Chondrocyte (in vitro differentiated cells): Measurements from ENCODE around the gene NFKBIE. TPM values are rescaled to one million over a fixed set of nuclear protein-coding genes. Genes with fewer than 3 reads are reported as not detected.

Experiments used
- DNase-seq: peaks from one replicate; pipeline ENCODE4 v3.0.0; 2021; ENCODE audit warnings: mixed read lengths, low spot score
- H3K27ac Mint-ChIP-seq: one replicate; pipeline ENCODE4 v1.8.0; 2021; ENCODE audit warnings: mild to moderate bottlenecking, moderate library complexity, mixed read lengths; ENCODE audit not compliant: unreplicated experiment
- H3K27me3 Mint-ChIP-seq: 2 replicates; pipeline ENCODE4 v1.8.0; 2021; ENCODE audit warnings: low read depth, mixed read lengths
- H3K36me3 Mint-ChIP-seq: 2 replicates; pipeline ENCODE4 v1.8.0; 2021; ENCODE audit warnings: low read depth, mixed read lengths
- H3K4me1 Mint-ChIP-seq: 2 replicates; pipeline ENCODE4 v1.8.0; 2021; ENCODE audit warnings: low read depth, mild to moderate bottlenecking, mixed read lengths
- H3K4me3 Mint-ChIP-seq: one replicate; pipeline ENCODE4 v1.8.0; 2021; ENCODE audit warnings: mild to moderate bottlenecking, moderate library complexity, mixed read lengths; ENCODE audit not compliant: unreplicated experiment
- H3K9me3 Mint-ChIP-seq: 2 replicates; pipeline ENCODE4 v1.8.0; 2021; ENCODE audit warnings: low read depth, mixed read lengths
- total RNA-seq: library from RNA; stranded (reverse); gene quantifications from 3 replicates; pipeline ENCODE4 v1.2.1, GENCODE V29; 2021
- TF ChIP-seq, protein P1 (sequence below): fragments of 200-600 bp; sonication (generic); IDR thresholded peaks from 2 replicates; pipeline ENCODE4 v1.5.0; 2021; ENCODE audit warnings: antibody characterized with exemption, mild to moderate bottlenecking, moderate library complexity

Gene NFKBIE
- total RNA-seq, 1 donor from 2014 or later, result 6.2 TPM

DNA sequence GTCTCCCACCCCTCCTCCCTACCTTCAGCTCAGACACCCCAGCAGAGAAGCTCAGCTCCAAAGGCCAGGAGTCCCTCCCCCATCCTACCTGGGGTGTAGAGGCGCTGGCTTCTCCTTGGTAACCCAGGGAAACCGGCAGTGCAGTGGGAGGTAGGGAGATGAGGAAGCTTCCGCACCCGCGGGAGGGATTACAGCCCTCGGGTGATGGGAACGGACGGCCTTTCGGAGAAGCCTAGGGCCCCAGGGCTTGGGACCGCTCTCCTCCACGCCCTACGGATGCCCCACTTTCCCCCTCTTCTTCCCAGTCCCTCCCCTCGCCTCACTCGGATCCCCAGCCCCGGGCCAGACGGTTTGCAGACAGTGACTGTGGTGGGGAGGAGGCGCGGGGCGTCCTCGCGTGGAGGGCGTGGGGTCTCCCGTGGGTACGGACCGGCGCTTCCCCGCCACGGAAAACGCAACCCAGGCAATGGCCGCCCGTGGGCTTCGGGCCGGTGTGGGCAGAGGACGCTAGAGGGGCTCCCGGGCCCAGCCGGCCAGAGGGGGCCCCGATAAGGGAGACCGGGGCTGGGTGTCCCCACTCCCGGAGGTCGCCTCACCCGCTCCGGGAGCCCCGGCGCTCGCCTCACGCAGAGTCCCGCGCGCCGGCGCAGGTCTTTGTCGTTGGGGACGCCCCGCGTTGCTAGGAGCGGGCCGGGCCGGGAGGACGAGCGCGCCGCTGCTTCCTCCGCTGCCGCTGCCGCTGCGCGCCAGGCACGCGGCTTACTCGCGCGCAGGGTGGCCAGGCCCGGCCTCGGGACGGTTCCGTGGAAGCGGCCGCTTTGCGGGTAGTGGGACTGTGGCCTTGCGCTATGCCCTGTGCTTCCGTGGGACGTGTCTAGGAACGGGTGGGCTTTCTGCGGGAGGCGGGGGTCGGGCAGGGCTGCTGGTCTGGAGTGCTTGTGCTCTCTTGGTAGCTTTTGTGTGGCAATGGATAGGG, 32.0 kb upstream of the NFKBIE start:
- TF ChIP-seq, protein P1, sequence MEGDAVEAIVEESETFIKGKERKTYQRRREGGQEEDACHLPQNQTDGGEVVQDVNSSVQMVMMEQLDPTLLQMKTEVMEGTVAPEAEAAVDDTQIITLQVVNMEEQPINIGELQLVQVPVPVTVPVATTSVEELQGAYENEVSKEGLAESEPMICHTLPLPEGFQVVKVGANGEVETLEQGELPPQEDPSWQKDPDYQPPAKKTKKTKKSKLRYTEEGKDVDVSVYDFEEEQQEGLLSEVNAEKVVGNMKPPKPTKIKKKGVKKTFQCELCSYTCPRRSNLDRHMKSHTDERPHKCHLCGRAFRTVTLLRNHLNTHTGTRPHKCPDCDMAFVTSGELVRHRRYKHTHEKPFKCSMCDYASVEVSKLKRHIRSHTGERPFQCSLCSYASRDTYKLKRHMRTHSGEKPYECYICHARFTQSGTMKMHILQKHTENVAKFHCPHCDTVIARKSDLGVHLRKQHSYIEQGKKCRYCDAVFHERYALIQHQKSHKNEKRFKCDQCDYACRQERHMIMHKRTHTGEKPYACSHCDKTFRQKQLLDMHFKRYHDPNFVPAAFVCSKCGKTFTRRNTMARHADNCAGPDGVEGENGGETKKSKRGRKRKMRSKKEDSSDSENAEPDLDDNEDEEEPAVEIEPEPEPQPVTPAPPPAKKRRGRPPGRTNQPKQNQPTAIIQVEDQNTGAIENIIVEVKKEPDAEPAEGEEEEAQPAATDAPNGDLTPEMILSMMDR, result no peak
- H3K4me3 Mint-ChIP-seq, result peak overlapping the region; percentile 62
- peaks cover 22% of the 10 kb centered on the region for H3K36me3 Mint-ChIP-seq
- H3K4me1 Mint-ChIP-seq, result peaks cover 6% of the 10 kb centered on the region
- H3K27ac Mint-ChIP-seq, result no peak overlapping the region
- no peak for DNase-seq
- H3K9me3 Mint-ChIP-seq, result no peaks in the 10 kb centered on the region
- H3K27me3 Mint-ChIP-seq, result peaks cover 45% of the 10 kb centered on the region

DNA sequence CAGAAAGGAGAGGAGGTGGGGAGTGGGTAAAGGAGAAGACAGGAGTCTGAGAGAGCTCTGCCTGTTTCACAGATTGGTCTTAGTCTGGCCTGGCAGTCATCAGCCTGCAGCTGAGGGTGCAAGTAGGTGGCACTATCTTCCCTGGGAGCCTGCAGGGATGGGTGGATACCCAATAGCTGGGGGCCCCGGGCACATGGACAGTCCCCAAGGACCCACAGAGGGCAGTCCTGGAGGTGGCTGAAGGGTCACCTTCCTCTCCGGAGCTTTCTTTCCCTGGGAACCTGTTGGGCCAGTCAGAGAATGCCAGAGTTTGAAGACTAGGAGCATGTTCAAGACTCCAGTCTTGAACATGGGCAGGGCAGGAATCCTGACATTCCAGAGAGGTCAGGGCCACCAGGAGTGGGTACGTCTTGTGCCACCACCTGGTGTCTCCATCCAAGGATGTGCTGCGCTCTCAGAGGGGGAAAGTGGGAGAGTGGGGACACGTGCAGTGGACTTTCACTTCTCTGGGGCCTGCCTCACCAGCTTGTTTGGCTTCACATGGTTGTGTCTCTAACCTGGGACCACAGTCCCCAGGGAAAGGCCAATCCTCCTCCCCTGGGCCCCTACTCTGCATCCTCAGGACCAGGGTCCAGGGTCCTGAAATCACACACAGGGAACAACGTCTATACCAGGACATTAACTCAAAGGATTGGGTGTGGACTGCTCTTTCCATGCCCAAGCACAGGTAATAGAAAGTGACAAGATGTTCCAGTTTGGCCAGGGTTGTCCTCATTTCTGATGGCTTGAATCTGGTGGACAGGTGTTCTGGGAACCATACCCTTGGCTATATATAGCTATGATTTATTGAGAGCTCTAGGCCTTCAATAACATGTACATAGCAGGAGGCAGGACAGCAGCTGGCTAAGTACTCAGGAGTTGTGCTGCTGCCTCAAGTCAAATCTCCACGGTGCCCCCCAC, 29.8 kb upstream of the NFKBIE start:
- H3K4me3 Mint-ChIP-seq, result no peak overlapping the region
- TF ChIP-seq, protein P1, result no peak
- H3K27me3 Mint-ChIP-seq, result peaks cover 63% of the 10 kb centered on the region
- H3K9me3 Mint-ChIP-seq, result no peaks in the 10 kb centered on the region
- peaks cover 3% of the 10 kb centered on the region for H3K36me3 Mint-ChIP-seq
- H3K27ac Mint-ChIP-seq, result no peak overlapping the region
- peaks cover 6% of the 10 kb centered on the region for H3K4me1 Mint-ChIP-seq
- DNase-seq, result no peak

DNA sequence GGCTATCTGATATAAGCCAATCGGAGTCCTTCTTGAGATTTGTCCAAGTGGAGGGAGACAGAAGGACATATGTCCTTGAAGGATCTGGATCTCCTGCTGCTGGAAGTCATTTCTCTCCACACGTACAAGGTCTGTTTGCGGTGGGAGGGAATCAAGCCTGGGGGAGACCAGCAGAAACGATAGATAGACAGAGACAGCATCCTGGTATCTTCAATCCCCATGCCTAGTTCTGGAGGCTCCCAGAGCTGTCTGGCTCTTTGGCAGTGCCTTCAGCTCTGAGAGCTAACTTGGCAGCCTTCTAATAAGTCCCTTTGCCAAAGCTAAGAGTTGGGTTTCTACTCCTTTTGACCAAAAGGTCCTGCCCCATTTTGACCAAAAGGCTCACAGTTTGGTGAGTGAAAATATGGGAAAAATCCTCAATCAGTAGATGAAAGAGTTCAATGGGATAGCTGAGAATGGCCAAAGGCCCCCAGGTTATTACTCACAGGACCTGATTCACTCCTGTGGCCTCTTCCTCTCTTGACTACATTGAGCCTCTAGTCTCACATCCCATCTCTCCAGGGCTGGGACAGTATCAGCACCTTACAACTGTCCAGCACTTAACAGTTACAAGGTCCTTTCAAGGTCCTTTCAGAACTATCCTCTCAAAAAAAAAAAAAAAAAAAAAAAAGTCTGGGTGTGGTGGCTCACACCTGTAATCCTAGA, 27.5 kb upstream of the NFKBIE start:
- TF ChIP-seq, protein P1, result no peak
- no peak for DNase-seq
- peaks cover 1% of the 10 kb centered on the region for H3K36me3 Mint-ChIP-seq
- H3K4me1 Mint-ChIP-seq, result peaks cover 2% of the 10 kb centered on the region
- no peaks in the 10 kb centered on the region for H3K9me3 Mint-ChIP-seq
- H3K4me3 Mint-ChIP-seq, result no peak overlapping the region
- H3K27me3 Mint-ChIP-seq, result peaks cover 68% of the 10 kb centered on the region
- H3K27ac Mint-ChIP-seq, result no peak overlapping the region

DNA sequence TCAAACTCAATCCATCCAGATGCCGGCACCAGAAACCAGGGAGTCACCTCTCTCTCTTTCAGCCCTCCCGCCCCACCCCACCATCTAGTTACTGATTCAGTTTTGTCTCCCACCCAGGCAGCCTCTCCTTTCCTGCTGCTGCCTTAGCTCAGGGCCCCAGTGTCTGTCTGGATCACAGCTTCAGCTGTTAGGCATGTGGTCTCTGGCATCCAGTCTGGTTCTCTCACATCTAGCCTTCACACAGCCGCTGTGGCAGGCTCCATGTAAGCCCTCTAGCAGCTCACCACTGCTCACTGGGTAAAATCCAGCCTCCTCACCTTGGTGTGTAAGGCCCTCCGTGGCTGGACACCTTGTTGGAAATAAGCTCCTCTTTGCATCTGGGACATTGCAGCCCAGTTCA, 26.5 kb upstream of the NFKBIE start:
- H3K4me1 Mint-ChIP-seq, result no peaks in the 10 kb centered on the region

More for the DNA sequence above, 26.5 kb upstream of the NFKBIE start:
- Mint-ChIP-seq H3K9me3 (no peaks in the 10 kb centered on the region), H3K36me3 (peaks cover 1% of the 10 kb centered on the region), H3K27me3 (peaks cover 74% of the 10 kb centered on the region), H3K4me3 (no peak overlapping the region), H3K27ac (no peak overlapping the region)
- no peak for DNase-seq
- TF ChIP-seq, protein P1, result no peak
